HepG2 (cell line): ENCODE measurements around the gene SUSD4.

ENCODE experiments used
- CBFB ChIP-seq: sonication (generic); formaldehyde crosslinking; IDR thresholded peaks from 2 replicates; pipeline ENCODE4 v1.4.0; 2020; ENCODE audit warnings: missing genetic modification reagents
- RNF2 ChIP-seq: fragments of 450-650 bp; conservative IDR thresholded peaks from 2 replicates; pipeline ENCODE4 v1.6.1; 2016; ENCODE audit warnings: low read depth
- SMARCC2 ChIP-seq: fragments of 450-650 bp; IDR thresholded peaks from 2 replicates; pipeline ENCODE4 v1.6.1; 2017; ENCODE audit warnings: antibody characterized with exemption, mild to moderate bottlenecking
- TF ChIP-seq, protein P1 (sequence below): sonication (generic); formaldehyde crosslinking; IDR thresholded peaks from 2 replicates; pipeline ENCODE4 v1.4.0; 2020; ENCODE audit warnings: missing genetic modification reagents
- TF ChIP-seq, protein P2 (sequence below): sonication (generic); formaldehyde crosslinking; IDR thresholded peaks from 2 replicates; pipeline ENCODE4 v1.4.0; 2020; ENCODE audit warnings: missing genetic modification reagents, mild to moderate bottlenecking, borderline replicate concordance

- TF ChIP-seq, protein P1, sequence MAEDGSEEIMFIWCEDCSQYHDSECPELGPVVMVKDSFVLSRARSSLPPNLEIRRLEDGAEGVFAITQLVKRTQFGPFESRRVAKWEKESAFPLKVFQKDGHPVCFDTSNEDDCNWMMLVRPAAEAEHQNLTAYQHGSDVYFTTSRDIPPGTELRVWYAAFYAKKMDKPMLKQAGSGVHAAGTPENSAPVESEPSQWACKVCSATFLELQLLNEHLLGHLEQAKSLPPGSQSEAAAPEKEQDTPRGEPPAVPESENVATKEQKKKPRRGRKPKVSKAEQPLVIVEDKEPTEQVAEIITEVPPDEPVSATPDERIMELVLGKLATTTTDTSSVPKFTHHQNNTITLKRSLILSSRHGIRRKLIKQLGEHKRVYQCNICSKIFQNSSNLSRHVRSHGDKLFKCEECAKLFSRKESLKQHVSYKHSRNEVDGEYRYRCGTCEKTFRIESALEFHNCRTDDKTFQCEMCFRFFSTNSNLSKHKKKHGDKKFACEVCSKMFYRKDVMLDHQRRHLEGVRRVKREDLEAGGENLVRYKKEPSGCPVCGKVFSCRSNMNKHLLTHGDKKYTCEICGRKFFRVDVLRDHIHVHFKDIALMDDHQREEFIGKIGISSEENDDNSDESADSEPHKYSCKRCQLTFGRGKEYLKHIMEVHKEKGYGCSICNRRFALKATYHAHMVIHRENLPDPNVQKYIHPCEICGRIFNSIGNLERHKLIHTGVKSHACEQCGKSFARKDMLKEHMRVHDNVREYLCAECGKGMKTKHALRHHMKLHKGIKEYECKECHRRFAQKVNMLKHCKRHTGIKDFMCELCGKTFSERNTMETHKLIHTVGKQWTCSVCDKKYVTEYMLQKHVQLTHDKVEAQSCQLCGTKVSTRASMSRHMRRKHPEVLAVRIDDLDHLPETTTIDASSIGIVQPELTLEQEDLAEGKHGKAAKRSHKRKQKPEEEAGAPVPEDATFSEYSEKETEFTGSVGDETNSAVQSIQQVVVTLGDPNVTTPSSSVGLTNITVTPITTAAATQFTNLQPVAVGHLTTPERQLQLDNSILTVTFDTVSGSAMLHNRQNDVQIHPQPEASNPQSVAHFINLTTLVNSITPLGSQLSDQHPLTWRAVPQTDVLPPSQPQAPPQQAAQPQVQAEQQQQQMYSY (CRISPR knock-in tag), result no peak
- TF ChIP-seq RNF2, result no peak
- no peak for TF ChIP-seq SMARCC2
- no peak for TF ChIP-seq CBFB
- TF ChIP-seq, protein P2, sequence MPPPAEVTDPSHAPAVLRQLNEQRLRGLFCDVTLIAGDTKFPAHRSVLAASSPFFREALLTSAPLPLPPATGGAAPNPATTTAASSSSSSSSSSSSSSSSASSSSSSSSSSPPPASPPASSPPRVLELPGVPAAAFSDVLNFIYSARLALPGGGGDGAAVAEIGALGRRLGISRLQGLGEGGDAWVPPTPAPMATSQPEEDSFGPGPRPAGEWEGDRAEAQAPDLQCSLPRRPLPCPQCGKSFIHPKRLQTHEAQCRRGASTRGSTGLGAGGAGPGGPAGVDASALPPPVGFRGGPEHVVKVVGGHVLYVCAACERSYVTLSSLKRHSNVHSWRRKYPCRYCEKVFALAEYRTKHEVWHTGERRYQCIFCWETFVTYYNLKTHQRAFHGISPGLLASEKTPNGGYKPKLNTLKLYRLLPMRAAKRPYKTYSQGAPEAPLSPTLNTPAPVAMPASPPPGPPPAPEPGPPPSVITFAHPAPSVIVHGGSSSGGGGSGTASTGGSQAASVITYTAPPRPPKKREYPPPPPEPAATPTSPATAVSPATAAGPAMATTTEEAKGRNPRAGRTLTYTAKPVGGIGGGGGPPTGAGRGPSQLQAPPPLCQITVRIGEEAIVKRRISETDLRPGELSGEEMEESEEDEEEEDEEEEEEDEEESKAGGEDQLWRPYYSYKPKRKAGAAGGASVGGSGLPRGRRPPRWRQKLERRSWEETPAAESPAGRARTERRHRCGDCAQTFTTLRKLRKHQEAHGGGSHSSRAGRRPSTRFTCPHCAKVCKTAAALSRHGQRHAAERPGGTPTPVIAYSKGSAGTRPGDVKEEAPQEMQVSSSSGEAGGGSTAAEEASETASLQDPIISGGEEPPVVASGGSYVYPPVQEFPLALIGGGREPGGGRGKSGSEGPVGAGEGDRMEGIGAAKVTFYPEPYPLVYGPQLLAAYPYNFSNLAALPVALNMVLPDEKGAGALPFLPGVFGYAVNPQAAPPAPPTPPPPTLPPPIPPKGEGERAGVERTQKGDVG (CRISPR knock-in tag), result no peak
Measured at GRCh38 chr1:223242382-223242955, 121.5 kb downstream of the SUSD4 start.
